ENCODE measurements around the gene PYGB. TPM values are rescaled to one million over a fixed set of nuclear protein-coding genes. Genes with fewer than 3 reads are reported as not detected.
"Not testable (repeated sequence)": the region's sequence is repeated elsewhere in the genome, so short reads cannot be mapped to it uniquely, and the experiment has no call there.

The PYGB gene
- total RNA-seq, 1 donor from 2014 or later = 10.3 TPM

- DNase-seq (ENCODE audit: low spot score) (no peak), ATAC-seq (peak; percentile 72)
These were observed 75.8 kb downstream of the PYGB start for GRCh38 chr20:25323496-25324246.

DNA sequence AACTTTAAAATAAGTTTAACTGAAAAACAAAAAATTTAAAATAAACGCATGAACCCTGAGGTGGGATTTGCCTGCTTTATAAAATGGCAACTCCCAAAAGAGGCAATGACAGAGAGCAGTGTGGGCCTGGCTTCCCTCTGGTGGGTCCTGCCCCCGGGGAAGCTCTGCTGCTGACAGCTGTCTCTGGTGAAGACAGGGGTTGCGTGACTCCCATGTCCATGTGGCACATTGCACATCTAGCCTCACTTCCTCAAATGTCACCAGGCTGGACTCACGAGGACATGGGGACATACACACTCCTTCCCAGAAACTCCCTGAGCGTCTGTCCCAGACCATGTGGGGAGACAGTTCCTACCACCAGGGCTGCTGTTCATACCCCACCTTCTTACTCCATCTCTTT is 76.5 kb downstream of the PYGB start:
- no peak for DNase-seq (ENCODE audit: low spot score)
- ATAC-seq = peak; percentile 52

GRCh38 chr20:25325073-25325472 is 77.2 kb downstream of the PYGB start:
- no peak for DNase-seq (ENCODE audit: low spot score)
- ATAC-seq = no peak

DNA sequence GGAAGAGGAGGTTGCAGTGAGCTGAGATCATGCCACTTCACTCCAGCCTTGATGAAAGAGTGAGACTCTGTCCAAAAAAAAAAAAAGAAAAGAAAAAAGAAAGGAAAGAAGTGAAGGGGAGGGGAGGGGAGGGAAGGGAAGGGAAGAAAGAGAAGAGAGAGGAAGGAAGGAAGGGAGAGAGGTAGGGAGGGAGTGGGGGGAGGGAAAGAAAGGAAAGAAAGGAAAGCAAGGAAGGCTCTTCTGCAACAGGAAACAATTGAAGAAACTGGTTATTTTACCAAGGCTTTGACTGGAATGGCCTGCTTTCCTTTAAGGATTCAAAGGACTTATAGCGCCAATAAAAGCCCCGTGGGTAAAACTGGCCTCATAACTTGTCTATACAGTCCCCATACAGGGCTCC is 78.1 kb downstream of the PYGB start:
- no peak for ATAC-seq
- DNase-seq (ENCODE audit: low spot score) = no peak

GRCh38 chr20:25327521-25328235 is 79.8 kb downstream of the PYGB start:
- DNase-seq (ENCODE audit: low spot score) = no peak
- ATAC-seq = no peak

- ATAC-seq = no peak
- DNase-seq (ENCODE audit: low spot score) = no peak
These were observed 81.1 kb downstream of the PYGB start for GRCh38 chr20:25328954-25329498.

DNA sequence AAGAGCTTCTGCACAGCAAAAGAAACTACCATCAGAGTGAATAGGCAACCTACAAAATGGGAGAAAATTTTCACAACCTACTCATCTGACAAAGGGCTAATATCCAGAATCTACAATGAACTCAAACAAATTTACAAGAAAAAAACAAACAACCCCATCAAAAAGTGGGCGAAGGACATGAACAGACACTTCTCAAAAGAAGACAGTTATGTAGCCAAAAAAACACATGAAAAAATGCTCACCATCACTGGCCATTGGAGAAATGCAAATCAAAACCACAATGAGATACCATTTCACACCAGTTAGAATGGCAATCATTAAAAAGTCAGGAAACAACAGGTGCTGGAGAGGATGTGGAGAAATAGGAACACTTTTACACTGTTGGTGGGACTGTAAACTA is 87.1 kb downstream of the PYGB start:
- DNase-seq (ENCODE audit: low spot score); ATAC-seq: not testable (repeated sequence)

- ATAC-seq (peak; percentile 80), DNase-seq (ENCODE audit: low spot score) (peak; percentile 56)
These were observed 88.9 kb downstream of the PYGB start for GRCh38 chr20:25336561-25337422.

DNA sequence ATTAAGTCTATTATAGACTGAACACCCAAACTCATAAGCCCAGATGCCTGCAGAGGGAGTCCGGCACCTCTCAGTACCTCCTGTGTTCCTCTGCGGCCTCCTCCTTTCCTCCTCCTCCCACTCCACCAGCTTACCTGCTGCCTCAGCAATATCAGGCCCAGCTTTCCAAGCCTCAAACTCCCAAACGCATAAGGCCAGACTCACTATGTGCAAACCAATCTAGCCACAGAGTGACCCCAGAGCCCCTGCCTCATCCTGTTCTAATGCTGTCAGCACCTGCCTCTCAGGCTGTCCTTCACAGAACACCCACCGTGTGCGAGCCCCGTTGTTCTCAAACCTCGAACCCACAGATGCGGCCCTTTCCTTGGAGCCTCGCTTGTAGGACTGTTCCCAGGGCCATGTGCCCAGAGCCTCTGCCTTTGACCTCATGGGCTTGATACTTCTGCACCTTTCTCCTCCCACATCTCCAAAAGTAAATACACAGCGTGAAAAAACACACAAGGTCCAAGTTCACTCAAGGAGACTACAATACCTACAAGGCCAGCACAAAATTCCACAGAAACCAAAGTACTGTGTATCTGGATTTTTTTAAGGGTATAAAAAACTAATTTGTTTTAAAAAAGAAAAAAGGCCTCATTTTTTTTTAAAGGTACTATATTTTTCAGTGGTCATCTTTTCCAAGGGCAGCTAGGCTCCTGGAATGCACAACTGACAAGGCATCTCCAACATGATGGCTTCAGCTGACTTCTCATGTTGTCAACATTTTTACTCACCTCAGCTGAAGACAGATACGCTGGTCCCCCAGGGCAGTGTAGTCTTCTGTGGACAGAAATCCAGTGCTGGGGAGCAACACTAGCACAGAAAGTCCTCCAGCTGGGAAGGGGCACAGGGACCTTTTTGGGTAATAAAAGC is 90.5 kb downstream of the PYGB start:
- peak; percentile 74 for DNase-seq (ENCODE audit: low spot score)
- ATAC-seq = peak; percentile 94

- no peak for DNase-seq (ENCODE audit: low spot score)
- no peak for ATAC-seq
These were observed 91.7 kb downstream of the PYGB start for GRCh38 chr20:25339608-25340007.

DNA sequence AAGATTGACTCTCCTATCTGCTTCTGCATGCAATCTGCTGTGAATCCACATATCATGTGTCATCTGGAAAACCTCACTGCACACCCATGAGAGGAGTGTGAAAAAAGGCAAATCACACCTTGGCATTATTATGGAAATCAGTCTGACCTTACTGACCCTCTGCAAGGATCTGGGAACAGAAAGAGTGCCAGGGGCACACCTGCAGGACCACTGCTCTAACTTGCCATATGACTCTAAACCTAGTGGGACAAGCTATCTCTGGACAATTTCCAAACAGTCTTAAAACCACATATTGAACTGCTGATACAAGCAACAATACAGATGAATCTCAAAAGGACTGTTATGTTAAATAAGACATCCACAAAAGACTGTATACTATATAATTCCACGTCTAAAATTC is 92.5 kb downstream of the PYGB start:
- ATAC-seq (no peak), DNase-seq (ENCODE audit: low spot score) (no peak)

DNA sequence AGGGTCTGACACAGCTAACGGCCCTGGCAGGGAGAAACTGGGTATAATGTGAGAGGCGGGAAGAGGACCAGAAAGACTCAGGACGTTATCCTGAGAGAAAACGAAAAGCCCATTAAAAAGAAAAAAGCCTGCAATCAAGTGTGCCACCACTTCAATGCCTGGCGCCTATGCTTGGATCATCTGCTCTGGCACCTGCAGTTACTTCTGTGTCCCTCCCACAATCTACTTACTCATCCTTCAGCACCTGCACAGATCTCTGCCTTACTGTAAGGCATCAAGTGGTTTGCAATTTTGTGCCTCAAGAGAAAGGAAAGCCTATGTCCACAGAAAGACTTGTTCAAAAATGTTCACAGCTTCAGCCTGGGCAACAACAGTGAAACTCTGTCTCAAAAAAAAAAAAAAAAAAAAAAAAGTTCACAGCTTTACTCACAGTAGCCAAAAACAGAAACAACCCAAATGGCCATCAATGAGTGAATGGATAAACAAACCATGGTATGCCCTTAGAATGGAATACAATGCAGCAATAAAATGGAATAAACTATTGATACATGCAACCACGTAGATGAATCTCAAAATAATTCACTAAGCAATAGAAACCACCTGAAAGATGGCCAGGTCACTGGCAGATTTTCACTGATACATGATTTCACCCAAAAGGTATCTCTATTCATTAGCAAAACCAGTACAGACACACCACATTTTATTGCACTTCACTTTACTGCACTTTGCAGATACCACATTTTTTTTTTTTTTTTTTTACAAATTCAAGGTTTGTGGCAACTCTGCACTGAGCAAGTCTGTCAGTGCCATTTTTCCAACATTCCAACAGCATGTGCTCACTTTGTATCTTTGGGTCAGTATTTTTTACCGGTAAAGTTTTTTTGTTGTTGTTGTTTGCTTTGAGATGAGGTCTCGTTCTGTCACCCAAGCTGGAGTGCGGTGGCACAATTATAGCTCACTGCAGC is 94.1 kb downstream of the PYGB start:
- DNase-seq (ENCODE audit: low spot score) = no peak
- no peak for ATAC-seq

GRCh38 chr20:25344634-25345033 is 96.7 kb downstream of the PYGB start:
- DNase-seq (ENCODE audit: low spot score) = no peak

GRCh38 chr20:25345721-25346120 is 97.8 kb downstream of the PYGB start:
- DNase-seq (ENCODE audit: low spot score) = no peak
- ATAC-seq = no peak

More at GRCh38 chr20:25344634-25345033, 96.7 kb downstream of the PYGB start:
- ATAC-seq = no peak

GRCh38 chr20:25346349-25346748 is 98.5 kb downstream of the PYGB start:
- DNase-seq (ENCODE audit: low spot score) (no peak), ATAC-seq (no peak)

Measured in left lobe of liver (tissue), 2 donors.